Activated CD4-positive, alpha-beta T cell treated with anti-CD3 and anti-CD28 coated beads, Interleukin-10, Interleukin-2, amounts not matched to agents 100 ng/mL and 50 ng/mL, durations not matched to agents 16 hours and 8 hours (primary cell): ENCODE data around the gene KCNQ2.
"Not testable (repeated sequence)": the region's sequence is repeated elsewhere in the genome, so short reads cannot be mapped to it uniquely, and the experiment has no call there.

Experiments used
- DNase-seq: peaks from one replicate; pipeline ENCODE4 v3.0.0-alpha.2; 2020

The KCNQ2 gene

DNA sequence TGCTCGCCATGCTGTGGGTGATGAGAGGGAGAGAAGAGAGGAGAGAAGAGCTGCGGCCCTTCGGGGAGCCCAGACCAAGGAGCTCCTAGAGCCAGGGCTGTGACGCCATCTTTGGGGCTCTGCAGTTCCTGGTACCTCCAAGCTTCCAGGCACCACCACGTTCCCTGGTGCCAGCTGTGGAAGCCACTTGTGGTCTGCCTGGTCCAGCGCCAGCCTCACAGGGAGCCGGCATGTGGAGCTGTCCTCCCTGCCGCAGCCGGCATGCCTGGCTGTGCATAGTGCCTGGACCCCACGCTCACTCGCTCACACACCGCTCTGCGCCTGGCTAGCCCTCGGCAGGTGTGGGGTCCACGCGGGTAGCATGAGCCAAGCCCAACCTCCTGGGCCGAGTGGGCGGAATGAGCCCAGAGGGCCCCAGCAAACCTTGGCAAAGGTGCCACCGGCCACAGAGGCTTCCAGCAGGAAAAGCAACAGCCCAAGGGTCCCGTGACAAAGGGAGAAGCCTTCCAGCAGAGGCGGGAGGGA lies 92.0 kb downstream of the KCNQ2 start:
- no peak for DNase-seq

DNA sequence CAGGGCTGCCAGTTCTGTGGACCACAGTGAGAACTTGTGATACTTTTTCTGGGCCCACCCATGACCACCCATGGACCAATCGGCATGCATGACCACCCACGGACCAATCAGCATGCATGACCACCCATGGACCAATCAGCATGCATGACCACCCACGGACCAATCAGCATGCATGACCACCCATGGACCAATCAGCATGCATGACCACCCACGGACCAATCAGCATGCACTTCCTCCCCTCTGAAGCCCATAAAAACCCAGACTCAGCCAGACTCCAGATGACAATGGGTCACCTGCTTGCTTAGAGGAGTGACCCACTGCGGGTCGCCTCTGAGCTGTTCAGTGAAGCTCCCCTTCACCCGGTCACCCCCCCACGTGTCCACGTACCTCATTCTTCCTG lies 92.6 kb downstream of the KCNQ2 start:
- not testable (repeated sequence) for DNase-seq

DNA sequence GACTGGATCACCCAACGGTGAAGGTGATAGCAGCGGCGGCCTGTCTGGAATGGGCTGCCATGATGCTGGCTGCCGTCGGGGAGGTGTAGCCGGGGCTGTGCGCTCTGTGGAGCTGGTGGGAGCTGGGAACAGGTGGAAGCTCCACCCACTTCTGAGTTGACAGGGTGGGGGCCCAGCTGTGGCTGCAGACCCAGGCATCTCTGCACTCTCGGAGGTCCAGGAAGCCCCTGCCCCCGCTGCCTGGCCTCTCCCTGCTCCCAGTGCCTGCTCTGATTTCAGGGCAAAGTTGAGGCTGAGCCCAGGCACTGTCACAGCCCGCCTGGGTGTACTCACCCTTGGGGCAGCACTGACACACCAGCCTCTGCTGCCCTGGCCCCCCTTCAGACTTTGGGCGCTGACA lies 93.2 kb downstream of the KCNQ2 start:
- DNase-seq = no peak

- DNase-seq = no peak
Observed at GRCh38 chr20:63378626-63379025, 93.8 kb downstream of the KCNQ2 start.

- no peak for DNase-seq
Observed at GRCh38 chr20:63377951-63378381, 94.5 kb downstream of the KCNQ2 start.

DNA sequence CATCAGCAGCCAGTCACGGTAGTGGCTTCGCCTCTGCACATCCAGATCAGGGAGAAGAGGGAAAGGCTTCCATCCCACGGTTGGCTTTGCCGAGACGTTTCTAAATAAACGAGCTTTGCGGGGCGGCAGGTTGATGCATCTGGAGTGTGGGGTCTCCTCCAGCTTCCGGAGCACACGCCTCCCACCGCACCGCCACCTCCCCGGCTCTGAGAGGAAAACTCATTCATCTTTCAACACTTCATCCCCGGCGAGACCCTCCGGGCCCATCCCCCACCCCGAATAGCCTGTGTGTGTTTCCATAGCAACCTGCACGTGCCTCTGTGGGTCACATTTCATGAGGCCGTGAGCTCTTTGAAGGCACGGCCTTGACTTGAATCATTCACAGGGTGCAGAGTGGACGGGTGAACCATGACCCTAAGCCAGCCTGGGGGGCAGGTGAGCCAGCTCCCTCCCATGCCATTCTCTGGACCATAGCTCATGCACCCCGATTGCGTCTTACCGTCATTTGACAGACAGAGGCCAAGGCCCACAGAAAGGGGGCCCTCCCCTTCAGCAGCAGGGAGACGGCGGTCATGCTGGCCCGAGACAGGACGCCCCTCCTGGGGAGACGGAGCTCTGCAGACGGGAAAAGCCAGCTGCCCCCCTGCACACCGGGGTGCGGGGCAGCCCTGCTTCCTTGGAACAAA lies 95.1 kb downstream of the KCNQ2 start:
- DNase-seq = no peak

GRCh38 chr20:63376283-63377250 lies 95.9 kb downstream of the KCNQ2 start:
- no peak for DNase-seq

GRCh38 chr20:63375438-63375837 lies 97.0 kb downstream of the KCNQ2 start:
- no peak for DNase-seq

DNA sequence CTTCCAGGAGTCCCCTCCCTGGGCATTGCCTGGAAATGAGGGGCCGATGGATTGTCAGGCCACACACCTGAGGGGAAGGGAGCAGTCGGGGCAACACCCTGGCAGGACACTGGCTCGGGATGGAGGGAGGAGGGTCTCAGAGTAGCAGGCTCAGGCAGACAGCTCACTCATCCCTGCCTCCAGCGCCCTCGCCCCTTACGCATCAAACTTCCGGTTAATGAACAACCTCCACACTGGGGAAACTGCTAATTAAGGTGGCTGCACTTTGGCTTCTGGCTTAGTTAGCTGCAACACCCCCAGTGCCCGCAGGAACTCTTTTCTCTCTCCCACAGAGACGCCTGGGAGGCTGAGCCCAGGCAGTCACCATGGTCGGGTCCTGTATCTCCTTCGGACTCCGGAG lies 98.0 kb downstream of the KCNQ2 start:
- no peak for DNase-seq

GRCh38 chr20:63373996-63374395 lies 98.5 kb downstream of the KCNQ2 start:
- no peak for DNase-seq

DNA sequence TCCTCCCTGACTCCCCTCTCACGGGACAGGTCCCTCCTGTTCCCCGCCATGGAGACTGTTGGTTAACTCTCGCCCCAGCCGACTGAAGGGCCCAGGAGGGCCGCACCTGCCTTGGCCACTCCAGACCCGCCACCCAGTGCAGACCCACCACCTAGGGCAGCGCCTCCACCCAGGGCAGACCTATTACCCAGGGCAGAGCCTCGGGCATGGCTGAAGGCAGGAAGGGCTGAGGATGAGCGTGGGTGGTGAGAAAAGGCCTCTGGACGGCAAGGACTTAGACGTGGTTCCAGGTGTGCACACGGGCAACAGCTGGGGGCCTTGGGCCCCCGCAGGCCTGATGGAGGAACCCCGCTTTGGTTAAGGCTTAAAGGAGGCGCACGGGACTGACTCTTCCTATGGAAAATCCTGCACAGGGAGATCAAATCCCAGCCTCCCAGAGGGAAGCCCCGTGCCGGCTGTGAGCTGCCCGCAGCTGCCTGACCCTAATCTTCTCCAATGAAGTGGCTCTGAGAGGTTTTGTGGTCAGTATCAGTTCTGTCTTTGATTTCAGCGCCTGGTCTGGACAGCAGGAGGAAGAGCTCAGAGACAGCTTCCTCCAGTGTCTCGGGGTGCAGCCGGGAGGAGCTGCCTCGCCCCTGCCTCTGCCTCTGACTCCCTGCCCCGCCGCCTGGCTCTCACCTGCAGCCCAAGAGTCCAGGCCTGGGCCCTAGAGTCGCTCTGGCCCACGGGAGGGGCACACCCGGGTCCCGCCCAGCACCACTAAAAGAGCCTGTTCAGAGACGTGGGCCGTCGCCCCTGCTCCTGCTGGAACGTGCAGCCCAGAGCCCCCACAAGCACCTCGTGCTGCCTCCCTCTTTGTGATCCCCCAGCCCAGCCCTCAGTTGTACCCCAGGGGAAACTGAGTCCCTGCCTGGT lies 99.2 kb downstream of the KCNQ2 start:
- DNase-seq = no peak

DNA sequence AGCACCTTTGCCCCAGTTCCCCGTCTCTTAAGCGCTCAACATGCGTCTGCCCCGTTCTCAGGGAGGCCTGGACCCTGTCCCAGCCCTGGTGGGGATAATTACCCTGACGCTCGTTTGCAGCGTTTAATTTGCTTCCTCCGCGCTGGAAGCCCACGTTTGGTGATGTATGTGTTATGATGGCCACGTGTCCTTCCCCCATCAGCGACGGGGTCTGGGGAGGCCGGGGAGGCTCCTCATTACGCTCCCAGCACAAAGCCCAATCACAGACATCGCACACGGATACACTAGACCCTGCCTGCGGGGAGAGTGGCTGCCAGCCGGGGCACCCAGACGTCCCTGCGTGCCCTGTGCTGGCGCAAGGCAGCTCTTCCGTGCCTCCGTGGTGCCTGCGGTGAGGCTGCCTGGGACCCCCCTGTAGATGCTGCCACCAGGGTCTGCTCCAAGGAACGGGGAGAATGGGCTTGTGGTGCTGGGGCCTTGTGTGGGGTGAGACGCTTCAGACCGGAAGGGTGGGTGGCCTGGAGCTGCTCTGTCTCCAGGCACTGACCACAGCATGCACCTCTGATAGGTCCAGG lies 101.1 kb downstream of the KCNQ2 start:
- no peak for DNase-seq

- no peak for DNase-seq
Observed at GRCh38 chr20:63370618-63371187, 101.8 kb downstream of the KCNQ2 start.

DNA sequence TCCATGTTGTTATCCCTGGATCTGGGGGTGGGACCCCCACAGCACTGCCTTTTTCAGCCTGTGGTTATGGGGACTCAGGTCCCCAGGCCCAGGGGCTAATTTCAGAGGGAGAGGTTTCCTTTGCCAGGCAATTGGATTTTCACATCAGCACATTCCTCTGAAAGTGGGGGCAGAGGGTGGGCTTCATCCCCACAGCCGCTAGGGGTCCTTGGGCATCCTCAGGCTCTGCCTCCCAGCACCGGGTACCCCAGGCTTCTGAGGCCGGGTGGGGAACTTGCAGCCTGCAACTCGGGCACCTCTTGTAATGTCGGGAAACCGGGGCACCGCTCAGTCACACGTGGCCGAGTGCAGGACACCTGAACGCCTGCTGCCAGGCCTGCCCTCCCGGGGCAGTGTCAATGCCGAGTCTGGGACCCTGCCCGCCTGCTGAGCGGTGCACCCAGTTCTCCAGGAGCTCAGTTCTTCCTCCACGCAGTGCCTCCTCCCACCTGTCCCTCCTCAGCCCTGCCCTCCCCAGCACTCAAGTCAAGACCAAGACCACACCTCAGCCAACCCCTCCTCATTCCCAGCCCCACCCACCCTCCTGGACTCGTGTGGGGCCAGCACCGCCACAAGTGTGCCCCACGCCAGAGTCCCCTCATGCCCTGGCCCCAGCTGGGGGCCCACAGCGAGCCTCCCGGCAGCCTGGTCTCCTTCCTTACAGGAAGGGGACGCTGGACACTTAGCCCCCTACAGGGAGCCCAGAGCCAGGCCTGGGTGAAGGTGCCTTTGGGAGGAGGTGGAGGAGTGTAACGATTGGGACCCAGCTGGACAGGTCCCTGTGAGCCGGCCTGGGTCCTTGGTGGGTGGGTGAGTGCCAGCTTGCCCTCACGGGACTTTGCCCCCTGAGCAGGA lies 102.5 kb downstream of the KCNQ2 start:
- DNase-seq = no peak

DNA sequence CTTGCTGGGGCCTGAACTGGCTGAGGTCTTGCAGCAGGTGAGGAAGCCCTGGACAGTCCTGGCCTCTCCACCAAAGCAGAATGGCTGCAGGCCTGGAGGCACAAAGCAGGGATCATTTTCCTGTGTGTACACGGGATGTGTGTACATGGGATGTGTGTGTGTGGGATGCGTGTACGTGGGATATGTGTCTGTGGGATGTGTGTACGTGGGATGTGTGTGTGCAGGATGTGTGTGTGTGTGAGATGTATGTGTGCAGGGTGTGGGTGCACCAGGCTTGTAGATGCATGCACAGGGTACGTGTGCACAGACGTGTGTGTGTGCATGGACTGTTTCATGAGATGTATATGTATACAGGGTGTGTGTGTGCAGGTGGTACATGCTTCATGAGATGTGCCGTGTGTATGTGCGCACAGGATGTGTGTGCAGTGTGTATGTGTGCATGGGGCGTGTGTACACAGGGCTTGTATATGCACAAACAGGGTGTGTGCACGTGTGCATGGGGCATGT lies 103.4 kb downstream of the KCNQ2 start:
- DNase-seq = no peak

GRCh38 chr20:63368151-63368550 lies 104.3 kb downstream of the KCNQ2 start:
- DNase-seq = no peak

DNA sequence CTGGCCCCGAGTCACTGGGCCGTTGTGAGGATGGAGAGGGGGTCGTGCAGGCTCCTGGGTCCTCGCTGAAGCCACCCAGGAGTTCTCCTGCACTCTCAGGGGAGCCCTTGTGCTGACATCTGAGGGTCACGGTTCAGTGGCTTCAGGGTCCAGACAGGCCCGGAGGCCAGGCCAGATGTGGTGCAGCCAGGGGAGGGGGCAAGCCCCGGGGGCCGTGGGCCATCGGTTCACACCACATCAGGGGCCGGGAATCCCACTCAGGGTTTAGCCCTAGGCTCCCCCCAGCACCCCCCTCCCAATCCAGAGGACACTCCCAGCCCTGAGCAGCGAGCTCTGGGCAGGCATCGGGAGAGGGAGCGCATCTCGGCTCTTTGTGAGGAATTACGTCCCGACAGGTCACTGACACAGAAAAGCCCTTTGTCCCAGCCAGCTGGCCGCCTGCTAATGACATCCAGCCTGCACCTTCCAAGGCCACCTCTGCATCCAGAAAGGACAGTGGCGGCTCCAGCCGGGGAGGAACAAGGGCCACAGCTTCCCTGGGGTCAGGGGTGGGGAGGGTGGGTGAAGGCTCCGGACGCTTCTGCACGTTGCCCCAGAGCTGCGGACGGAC lies 104.9 kb downstream of the KCNQ2 start:
- no peak for DNase-seq

DNA sequence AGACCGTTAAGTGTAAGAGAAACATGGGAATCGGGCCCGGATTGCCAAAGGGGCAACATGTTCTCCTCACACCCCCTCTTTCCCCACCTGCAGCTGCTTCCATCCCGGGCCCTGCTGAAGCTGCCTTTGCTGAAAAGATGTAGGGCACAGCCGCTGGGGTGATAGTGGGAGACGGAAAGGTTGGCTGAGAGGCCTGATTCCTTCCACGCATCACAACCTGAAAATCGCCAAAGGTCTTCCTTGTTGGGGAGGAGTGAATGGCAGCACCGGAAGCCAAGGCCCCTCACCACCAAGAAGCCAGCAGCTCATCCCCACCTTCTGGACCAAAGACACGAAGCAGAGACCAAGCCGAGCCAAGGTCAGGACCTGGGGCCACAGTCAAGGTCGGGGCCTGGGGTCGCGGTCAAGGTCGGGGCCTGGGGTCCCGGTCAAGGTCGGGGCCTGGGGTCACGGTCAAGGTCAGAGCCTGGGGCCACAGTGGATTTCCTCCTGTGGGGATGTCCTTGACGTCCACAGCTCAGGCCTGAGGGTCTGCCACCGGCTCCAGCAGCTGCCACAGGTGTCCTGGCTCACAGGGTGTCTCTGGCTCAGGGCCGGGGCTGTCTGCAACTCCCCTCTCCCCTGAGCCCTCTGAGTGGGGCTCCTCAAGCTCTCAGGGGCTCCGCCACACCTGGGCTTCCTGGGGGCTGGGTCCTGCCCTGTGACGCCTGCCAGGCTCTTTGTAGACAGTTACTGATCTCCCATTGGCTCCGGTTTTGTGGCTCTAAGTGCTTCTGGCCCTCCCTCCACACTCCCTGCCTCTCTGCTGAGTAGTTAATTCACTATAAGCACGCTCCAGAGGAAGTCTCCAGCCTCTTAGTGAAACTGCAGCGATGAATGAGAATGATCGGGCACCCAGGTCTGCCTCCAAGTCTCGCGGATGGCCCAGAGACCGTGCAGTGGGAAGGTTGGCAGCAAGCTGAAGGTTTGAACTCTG lies 105.8 kb downstream of the KCNQ2 start:
- DNase-seq = no peak
